ENCODE results near the gene TMEM141.
"Not testable (repeated sequence)": the region's sequence is repeated elsewhere in the genome, so short reads cannot be mapped to it uniquely, and the experiment has no call there.

Gene TMEM141

GRCh38 chr9:136782452-136782851 is 8.7 kb upstream of the TMEM141 start:
- no peak overlapping the region for H3K4me3 ChIP-seq (ENCODE audit: severe bottlenecking)

DNA sequence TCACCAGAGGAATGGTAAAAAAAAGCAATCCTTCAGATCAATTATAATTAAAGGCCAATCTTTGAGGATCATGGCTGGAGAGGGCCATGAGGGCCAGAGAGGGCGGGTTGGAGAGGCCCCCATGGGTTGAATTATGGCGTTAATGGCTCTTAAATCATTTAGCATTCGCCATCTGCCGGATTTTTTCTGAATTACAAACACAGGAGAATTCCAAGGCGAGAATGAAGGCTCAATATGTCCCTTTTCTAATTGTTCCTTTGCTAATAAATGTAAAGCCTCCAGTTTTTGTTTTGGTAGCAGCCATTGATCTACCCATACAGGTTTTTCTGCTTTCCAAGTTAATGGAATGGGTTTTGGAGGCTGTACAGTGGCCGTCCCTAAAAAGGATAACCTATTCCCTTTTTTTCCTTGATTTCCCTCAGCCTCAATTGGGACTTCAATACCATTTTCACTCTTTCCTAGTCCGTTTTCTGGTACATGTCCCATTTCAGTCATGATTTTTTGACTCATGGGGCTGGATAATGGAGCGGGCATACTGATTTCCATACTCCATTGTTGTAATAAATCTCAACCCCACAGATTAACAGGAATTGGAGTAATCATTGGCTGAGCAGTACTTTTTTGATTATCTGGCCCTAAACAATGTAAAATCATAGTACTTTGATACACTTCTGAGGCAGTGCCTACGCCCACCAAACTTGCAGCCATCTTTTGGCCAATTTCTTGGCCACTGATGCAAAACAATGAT is 6.7 kb upstream of the TMEM141 start:
- TF ChIP-seq, protein P1, sequence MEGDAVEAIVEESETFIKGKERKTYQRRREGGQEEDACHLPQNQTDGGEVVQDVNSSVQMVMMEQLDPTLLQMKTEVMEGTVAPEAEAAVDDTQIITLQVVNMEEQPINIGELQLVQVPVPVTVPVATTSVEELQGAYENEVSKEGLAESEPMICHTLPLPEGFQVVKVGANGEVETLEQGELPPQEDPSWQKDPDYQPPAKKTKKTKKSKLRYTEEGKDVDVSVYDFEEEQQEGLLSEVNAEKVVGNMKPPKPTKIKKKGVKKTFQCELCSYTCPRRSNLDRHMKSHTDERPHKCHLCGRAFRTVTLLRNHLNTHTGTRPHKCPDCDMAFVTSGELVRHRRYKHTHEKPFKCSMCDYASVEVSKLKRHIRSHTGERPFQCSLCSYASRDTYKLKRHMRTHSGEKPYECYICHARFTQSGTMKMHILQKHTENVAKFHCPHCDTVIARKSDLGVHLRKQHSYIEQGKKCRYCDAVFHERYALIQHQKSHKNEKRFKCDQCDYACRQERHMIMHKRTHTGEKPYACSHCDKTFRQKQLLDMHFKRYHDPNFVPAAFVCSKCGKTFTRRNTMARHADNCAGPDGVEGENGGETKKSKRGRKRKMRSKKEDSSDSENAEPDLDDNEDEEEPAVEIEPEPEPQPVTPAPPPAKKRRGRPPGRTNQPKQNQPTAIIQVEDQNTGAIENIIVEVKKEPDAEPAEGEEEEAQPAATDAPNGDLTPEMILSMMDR (IDR thresholded peaks at IDR 0.05; ENCODE audit: poor library complexity, severe bottlenecking), result peak; percentile 75
- Histone ChIP-seq H3K4me3 (ENCODE audit: severe bottlenecking) (no peak overlapping the region), H3K36me3 (ENCODE audit: low read depth) (no peaks in the 10 kb centered on the region), H3K27me3 (ENCODE audit: insufficient read depth, poor library complexity, severe bottlenecking) (no peaks in the 10 kb centered on the region), H3K9me3 (ENCODE audit: severe bottlenecking) (no peaks in the 10 kb centered on the region), H3K4me1 (ENCODE audit: insufficient read depth, poor library complexity, severe bottlenecking) (peaks cover 3% of the 10 kb centered on the region), H3K27ac (ENCODE audit: poor library complexity, severe bottlenecking) (no peak overlapping the region)
- DNase-seq (ENCODE audit: low spot score) (no peak), ATAC-seq (ENCODE audit: low read depth) (no peak)

More at GRCh38 chr9:136782452-136782851, 8.7 kb upstream of the TMEM141 start:
- Histone ChIP-seq H3K36me3 (ENCODE audit: low read depth) (no peaks in the 10 kb centered on the region), H3K27ac (ENCODE audit: poor library complexity, severe bottlenecking) (no peak overlapping the region), H3K4me1 (ENCODE audit: insufficient read depth, poor library complexity, severe bottlenecking) (no peaks in the 10 kb centered on the region), H3K27me3 (ENCODE audit: insufficient read depth, poor library complexity, severe bottlenecking) (peaks cover 3% of the 10 kb centered on the region), H3K9me3 (ENCODE audit: severe bottlenecking) (no peaks in the 10 kb centered on the region)
- DNase-seq (ENCODE audit: low spot score), result no peak
- ATAC-seq (ENCODE audit: low read depth), result no peak
- TF ChIP-seq, protein P1 (IDR thresholded peaks at IDR 0.05; ENCODE audit: poor library complexity, severe bottlenecking), result no peak

DNA sequence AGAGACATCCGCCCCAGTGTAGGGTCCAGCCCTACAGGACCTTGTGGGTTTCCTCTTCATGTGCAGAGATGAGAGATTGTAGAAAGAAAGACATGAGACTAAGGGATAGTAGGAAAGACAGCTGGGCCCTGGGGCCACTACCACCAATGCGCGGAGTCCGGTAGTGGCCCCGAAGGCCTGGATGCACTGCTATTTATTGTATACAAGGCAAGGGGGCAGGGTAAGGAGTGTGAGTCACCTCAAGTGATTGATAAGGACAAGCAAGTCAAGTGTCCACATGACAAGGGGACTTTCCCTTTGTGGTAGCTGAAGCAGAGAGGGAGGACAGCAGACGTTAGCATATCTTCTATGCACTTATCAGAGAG is 6.2 kb upstream of the TMEM141 start:
- TF ChIP-seq, protein P1 (IDR thresholded peaks at IDR 0.05; ENCODE audit: poor library complexity, severe bottlenecking), result no peak
- Histone ChIP-seq H3K36me3 (ENCODE audit: low read depth) (no peaks in the 10 kb centered on the region), H3K9me3 (ENCODE audit: severe bottlenecking) (no peaks in the 10 kb centered on the region), H3K27me3 (ENCODE audit: insufficient read depth, poor library complexity, severe bottlenecking) (no peaks in the 10 kb centered on the region), H3K4me1 (ENCODE audit: insufficient read depth, poor library complexity, severe bottlenecking) (peaks cover 5% of the 10 kb centered on the region), H3K27ac (ENCODE audit: poor library complexity, severe bottlenecking) (no peak overlapping the region), H3K4me3 (ENCODE audit: severe bottlenecking) (no peak overlapping the region)
- no peak for DNase-seq (ENCODE audit: low spot score)
- ATAC-seq (ENCODE audit: low read depth), result no peak

GRCh38 chr9:136785565-136786355 is 5.4 kb upstream of the TMEM141 start:
- not testable (repeated sequence) for ATAC-seq (ENCODE audit: low read depth); H3K27ac ChIP-seq (ENCODE audit: poor library complexity, severe bottlenecking); H3K27me3 ChIP-seq (ENCODE audit: insufficient read depth, poor library complexity, severe bottlenecking); H3K9me3 ChIP-seq (ENCODE audit: severe bottlenecking); H3K36me3 ChIP-seq (ENCODE audit: low read depth); H3K4me3 ChIP-seq (ENCODE audit: severe bottlenecking); H3K4me1 ChIP-seq (ENCODE audit: insufficient read depth, poor library complexity, severe bottlenecking)
- peak; percentile 16 for DNase-seq (ENCODE audit: low spot score)

DNA sequence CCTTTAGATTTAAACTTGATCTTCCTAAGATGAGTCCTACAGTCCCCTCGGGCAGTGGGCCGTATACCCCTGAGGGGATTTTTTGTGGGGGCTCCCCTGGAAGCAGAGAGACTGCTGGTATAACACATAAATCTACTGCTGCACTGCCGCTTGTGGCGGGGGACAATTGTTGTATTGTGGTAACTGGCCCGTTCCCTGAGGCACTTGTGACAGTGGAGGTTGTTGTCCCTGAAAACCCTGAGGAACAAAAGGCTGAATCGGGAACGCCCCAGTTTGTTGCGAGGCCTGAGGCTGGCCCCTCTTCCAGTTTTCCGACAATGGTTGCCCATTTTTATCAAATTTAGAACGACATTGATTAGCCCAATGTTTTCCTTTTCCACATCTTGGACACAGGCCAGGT is 4.7 kb upstream of the TMEM141 start:
- Histone ChIP-seq H3K9me3 (ENCODE audit: severe bottlenecking) (no peaks in the 10 kb centered on the region), H3K4me1 (ENCODE audit: insufficient read depth, poor library complexity, severe bottlenecking) (peaks cover 9% of the 10 kb centered on the region), H3K36me3 (ENCODE audit: low read depth) (no peaks in the 10 kb centered on the region), H3K4me3 (ENCODE audit: severe bottlenecking) (no peak overlapping the region), H3K27me3 (ENCODE audit: insufficient read depth, poor library complexity, severe bottlenecking) (no peaks in the 10 kb centered on the region), H3K27ac (ENCODE audit: poor library complexity, severe bottlenecking) (no peak overlapping the region)
- TF ChIP-seq, protein P1 (IDR thresholded peaks at IDR 0.05; ENCODE audit: poor library complexity, severe bottlenecking), result no peak
- ATAC-seq (ENCODE audit: low read depth) (no peak), DNase-seq (ENCODE audit: low spot score) (peak; percentile 19)

GRCh38 chr9:136786983-136787382 is 4.2 kb upstream of the TMEM141 start:
- not testable (repeated sequence) for H3K27ac ChIP-seq (ENCODE audit: poor library complexity, severe bottlenecking); ATAC-seq (ENCODE audit: low read depth); H3K4me1 ChIP-seq (ENCODE audit: insufficient read depth, poor library complexity, severe bottlenecking); DNase-seq (ENCODE audit: low spot score); H3K27me3 ChIP-seq (ENCODE audit: insufficient read depth, poor library complexity, severe bottlenecking); H3K9me3 ChIP-seq (ENCODE audit: severe bottlenecking); H3K36me3 ChIP-seq (ENCODE audit: low read depth); H3K4me3 ChIP-seq (ENCODE audit: severe bottlenecking)

All from RWPE2 (cell line).